SK-N-MC (cell line): ENCODE measurements around the gene LRP11.

Experiments
- EZH2 ChIP-seq: fragments of 200-600 bp; sonication (generic); IDR thresholded peaks from one replicate; pipeline ENCODE4 v1.6.1; 2017; ENCODE audit warnings: antibody characterized with exemption
- FOXP2 ChIP-seq: optimal IDR thresholded peaks from 2 replicates; pipeline ENCODE3; 2011; ENCODE audit warnings: mild to moderate bottlenecking, moderate library complexity; ENCODE audit not compliant: insufficient read depth; ENCODE audit errors: extremely low read length, control extremely low read depth
- POLR2AphosphoS5 ChIP-seq: IDR thresholded peaks from 2 replicates; pipeline ENCODE4 v1.6.1; 2012; ENCODE audit warnings: mild to moderate bottlenecking, low read depth, low read length, borderline replicate concordance

DNA sequence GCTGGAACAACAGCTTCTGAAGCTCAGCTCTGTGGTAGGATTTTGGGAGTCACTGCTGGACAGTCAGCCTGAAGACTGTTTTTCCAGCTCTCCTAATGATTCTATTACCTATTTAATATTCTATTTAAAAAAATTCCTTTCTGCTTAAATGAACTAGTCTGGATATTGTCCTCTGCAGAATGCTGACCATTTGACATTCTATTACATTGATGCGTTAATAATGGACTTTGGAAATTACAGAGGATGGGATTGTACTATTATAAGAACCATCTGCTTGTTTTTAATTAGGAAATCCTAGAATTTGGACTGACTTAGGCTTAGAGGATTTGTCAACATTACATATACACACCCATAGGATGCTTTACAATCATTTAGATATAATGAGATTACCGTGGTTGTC, 19.7 kb downstream of the LRP11 start:
- TF ChIP-seq POLR2AphosphoS5 (no peak), FOXP2 (no peak), EZH2 (no peak)
